Hindlimb muscle (tissue), 1 donor: ENCODE data around the gene PILRA. TPM values are rescaled to one million over a fixed set of nuclear protein-coding genes. Genes with fewer than 3 reads are reported as not detected.
"Not testable (repeated sequence)": the region's sequence is repeated elsewhere in the genome, so short reads cannot be mapped to it uniquely, and the experiment has no call there.

Experiments
- DNase-seq: peaks from one replicate; pipeline ENCODE4 v3.0.0-alpha.2; 2013
- polyA plus RNA-seq: library from polyadenylated mRNA; unstranded; fragments of 120-200 nt; gene quantifications from one replicate; pipeline ENCODE4 v1.2.1, GENCODE V29; 2013; ENCODE audit not compliant: insufficient read length

The PILRA gene
- polyA plus RNA-seq, 1 donor, result 5.2 TPM

- not testable (repeated sequence) for DNase-seq
These were observed 8.4 kb downstream of the PILRA start for GRCh38 chr7:100381531-100382233.

GRCh38 chr7:100382234-100382853, 9.1 kb downstream of the PILRA start:
- not testable (repeated sequence) for DNase-seq

GRCh38 chr7:100384628-100385294, 11.5 kb downstream of the PILRA start:
- DNase-seq, result no peak

- DNase-seq, result no peak
These were observed 13.7 kb downstream of the PILRA start for GRCh38 chr7:100386940-100387339.

GRCh38 chr7:100387695-100388094, 14.4 kb downstream of the PILRA start:
- no peak for DNase-seq

- DNase-seq, result no peak
These were observed 16.3 kb downstream of the PILRA start for GRCh38 chr7:100389437-100390088.

GRCh38 chr7:100390286-100391009, 17.2 kb downstream of the PILRA start:
- DNase-seq, result no peak

GRCh38 chr7:100393233-100393905, 20.1 kb downstream of the PILRA start:
- DNase-seq, result no peak

- DNase-seq, result no peak
These were observed 20.8 kb downstream of the PILRA start for GRCh38 chr7:100394077-100394476.

- DNase-seq, result no peak
These were observed 23.2 kb downstream of the PILRA start for GRCh38 chr7:100396421-100396982.

GRCh38 chr7:100397315-100398081, 24.2 kb downstream of the PILRA start:
- DNase-seq, result no peak

- DNase-seq, result no peak
These were observed 25.0 kb downstream of the PILRA start for GRCh38 chr7:100398239-100398638.

GRCh38 chr7:100400041-100400440, 26.8 kb downstream of the PILRA start:
- no peak for DNase-seq

- DNase-seq, result no peak
These were observed 27.4 kb downstream of the PILRA start for GRCh38 chr7:100400656-100401055.

GRCh38 chr7:100401811-100402210, 28.5 kb downstream of the PILRA start:
- DNase-seq, result no peak

GRCh38 chr7:100402241-100402640, 29.0 kb downstream of the PILRA start:
- no peak for DNase-seq

- no peak for DNase-seq
These were observed 33.5 kb downstream of the PILRA start for GRCh38 chr7:100406767-100407166.

GRCh38 chr7:100407285-100408180, 34.2 kb downstream of the PILRA start:
- peak; percentile 67 for DNase-seq

GRCh38 chr7:100411101-100411500, 37.8 kb downstream of the PILRA start:
- no peak for DNase-seq

- no peak for DNase-seq
These were observed 40.1 kb downstream of the PILRA start for GRCh38 chr7:100413346-100413745.
